Trophoblast cell (in vitro differentiated cells and primary cell): Measurements from ENCODE around the gene COL6A5.

Experiments
- DNase-seq, 2 donors: peaks; one replicate each; pipeline ENCODE4 v3.0.0-alpha.2; 2016
- H2AFZ ChIP-seq: 2 replicates; pipeline ENCODE4 v1.6.1; 2013; ENCODE audit warnings: low read length, moderate library complexity, mild to moderate bottlenecking; ENCODE audit not compliant: insufficient read depth, poor library complexity
- H2AK5ac ChIP-seq: 2 replicates; pipeline ENCODE4 v1.6.1; 2013; ENCODE audit warnings: mild to moderate bottlenecking, low read length
- H2BK120ac ChIP-seq: 2 replicates; pipeline ENCODE4 v1.6.1; 2013; ENCODE audit warnings: low read length, mild to moderate bottlenecking, moderate library complexity; ENCODE audit not compliant: insufficient read depth, poor library complexity
- H2BK12ac ChIP-seq: 2 replicates; pipeline ENCODE4 v1.6.1; 2013; ENCODE audit warnings: mild to moderate bottlenecking, low read length, moderate library complexity
- H2BK5ac ChIP-seq: 2 replicates; pipeline ENCODE4 v1.6.1; 2013; ENCODE audit warnings: low read length, low read depth, moderate library complexity, mild to moderate bottlenecking; ENCODE audit not compliant: poor library complexity
- H3K14ac ChIP-seq: 2 replicates; pipeline ENCODE4 v1.6.1; 2013; ENCODE audit warnings: mild to moderate bottlenecking, low read length
- H3K18ac ChIP-seq: 2 replicates; pipeline ENCODE4 v1.6.1; 2013; ENCODE audit warnings: mild to moderate bottlenecking, low read length
- H3K23ac ChIP-seq: 2 replicates; pipeline ENCODE4 v1.6.1; 2013; ENCODE audit warnings: low read length
- H3K27ac ChIP-seq: 2 replicates; pipeline ENCODE4 v1.5.1; 2013; ENCODE audit warnings: low read depth, mild to moderate bottlenecking, inconsistent platforms, low read length, moderate library complexity
- H3K27me3 ChIP-seq: 2 replicates; pipeline ENCODE4 v1.6.1; 2013; ENCODE audit warnings: inconsistent platforms, mild to moderate bottlenecking, low read length, moderate library complexity; ENCODE audit not compliant: insufficient read depth
- H3K36me3 ChIP-seq, 2 experiments: 1 replicate in 1 of 2; 2 replicates in 1 of 2; pipeline ENCODE4 v1.6.1; 2013; ENCODE audit warnings: low read length in 2 of 2, mild to moderate bottlenecking in 2 of 2, moderate library complexity in 1 of 2; ENCODE audit not compliant: insufficient read depth in 2 of 2, control insufficient read depth in 1 of 2
- H3K4ac ChIP-seq: 2 replicates; pipeline ENCODE4 v1.6.1; 2013; ENCODE audit warnings: low read depth, mild to moderate bottlenecking, low read length, moderate library complexity
- H3K4me1 ChIP-seq, 2 experiments: 1 replicate in 1 of 2; 2 replicates in 1 of 2; pipeline ENCODE4 v1.6.1; 2013; ENCODE audit warnings: low read length in 2 of 2, mild to moderate bottlenecking in 2 of 2, moderate library complexity in 1 of 2; ENCODE audit not compliant: insufficient read depth in 2 of 2, control insufficient read depth in 1 of 2
- H3K4me2 ChIP-seq: 2 replicates; pipeline ENCODE4 v1.6.1; 2013; ENCODE audit warnings: inconsistent platforms, mild to moderate bottlenecking, low read length, moderate library complexity
- H3K4me3 ChIP-seq: 2 replicates; pipeline ENCODE4 v1.5.1; 2013; ENCODE audit warnings: mild to moderate bottlenecking, low read depth, low read length, inconsistent platforms
- H3K79me1 ChIP-seq: one replicate; pipeline ENCODE4 v1.6.1; 2013; ENCODE audit warnings: low read length
- H3K79me2 ChIP-seq: 2 replicates; pipeline ENCODE4 v1.6.1; 2013; ENCODE audit warnings: low read length, mild to moderate bottlenecking; ENCODE audit not compliant: control insufficient read depth, insufficient read depth, poor library complexity
- H3K9ac ChIP-seq: 2 replicates; pipeline ENCODE4 v1.6.1; 2013; ENCODE audit warnings: mild to moderate bottlenecking, low read length
- H3K9me3 ChIP-seq: 2 replicates; pipeline ENCODE4 v1.6.1; 2013; ENCODE audit warnings: low read depth, mild to moderate bottlenecking, control low read depth, inconsistent platforms, low read length; ENCODE audit not compliant: insufficient read depth
- H4K12ac ChIP-seq: 2 replicates; pipeline ENCODE4 v1.6.1; 2013; ENCODE audit warnings: low read depth, mild to moderate bottlenecking, low read length, moderate library complexity
- H4K8ac ChIP-seq: 2 replicates; pipeline ENCODE4 v1.6.1; 2013; ENCODE audit warnings: low read depth, mild to moderate bottlenecking, low read length, moderate library complexity
- H4K91ac ChIP-seq: one replicate; pipeline ENCODE4 v1.6.1; 2013; ENCODE audit warnings: low read depth, mild to moderate bottlenecking, low read length, moderate library complexity
- WGBS: extraction: QIAGEN DNeasy Blood & Tissue Kit; methylation state at CpG from one replicate; pipeline ENCODE4 v1.1.7; 2013; ENCODE audit warnings: missing lambda C conversion rate; ENCODE audit not compliant: insufficient read length, insufficient coverage; ENCODE audit errors: extremely low coverage; 5-methylcytosine and 5-hydroxymethylcytosine counted together

COL6A5 gene

DNA sequence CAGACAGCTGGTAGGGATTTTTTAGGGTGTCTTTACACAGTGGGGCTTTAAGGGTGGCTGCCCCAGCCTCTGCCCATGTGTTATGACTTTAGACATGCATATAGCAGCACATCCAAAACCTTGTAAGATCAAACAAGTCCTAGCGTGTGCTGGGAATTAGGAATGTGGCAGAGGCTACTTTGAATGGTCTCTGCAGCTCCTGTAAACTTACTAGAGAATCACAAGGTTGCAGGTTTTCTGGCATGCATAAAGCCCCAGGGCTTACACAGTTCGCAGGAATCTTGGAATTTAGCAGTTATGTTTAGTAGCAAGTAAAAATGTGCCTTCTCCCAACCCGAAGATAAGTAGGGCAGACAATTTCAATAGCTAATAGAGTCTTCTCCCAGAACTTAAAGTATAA, 124.7 kb downstream of the COL6A5 start:
- peaks cover 4% of the 10 kb centered on the region for H3K79me1 ChIP-seq
- peak overlapping the region; percentile 51 for H2BK120ac ChIP-seq
- no peak overlapping the region for H3K14ac ChIP-seq
- H3K4me2 ChIP-seq: peak overlapping the region; percentile 48
- no peaks in the 10 kb centered on the region for H3K79me2 ChIP-seq
- H3K23ac ChIP-seq: no peak overlapping the region
- H3K4me1 ChIP-seq: peaks cover 0 to 10% of the 10 kb centered on the region in 2 experiments
- H4K91ac ChIP-seq: peak overlapping the region; percentile 55
- H2BK12ac ChIP-seq: peak overlapping the region; percentile 50
- no peak overlapping the region for H3K4ac ChIP-seq
- H4K8ac ChIP-seq: peak overlapping the region; percentile 23
- no peak overlapping the region for H3K4me3 ChIP-seq
- H3K36me3 ChIP-seq: no peaks in the 10 kb centered on the region
- H2BK5ac ChIP-seq: peak overlapping the region; percentile 76
- peak; percentile 79 to 89 for DNase-seq
- H3K9ac ChIP-seq: no peak overlapping the region
- peak overlapping the region; percentile 86 for H3K27ac ChIP-seq
- no CpG with 5 or more reads among the region's 3 CpGs for WGBS
- H3K18ac ChIP-seq: no peak overlapping the region
- H3K9me3 ChIP-seq: peaks cover 1% of the 10 kb centered on the region
- H2AFZ ChIP-seq: no peak overlapping the region
- H2AK5ac ChIP-seq: no peak overlapping the region
- no peak overlapping the region for H4K12ac ChIP-seq
- no peaks in the 10 kb centered on the region for H3K27me3 ChIP-seq

DNA sequence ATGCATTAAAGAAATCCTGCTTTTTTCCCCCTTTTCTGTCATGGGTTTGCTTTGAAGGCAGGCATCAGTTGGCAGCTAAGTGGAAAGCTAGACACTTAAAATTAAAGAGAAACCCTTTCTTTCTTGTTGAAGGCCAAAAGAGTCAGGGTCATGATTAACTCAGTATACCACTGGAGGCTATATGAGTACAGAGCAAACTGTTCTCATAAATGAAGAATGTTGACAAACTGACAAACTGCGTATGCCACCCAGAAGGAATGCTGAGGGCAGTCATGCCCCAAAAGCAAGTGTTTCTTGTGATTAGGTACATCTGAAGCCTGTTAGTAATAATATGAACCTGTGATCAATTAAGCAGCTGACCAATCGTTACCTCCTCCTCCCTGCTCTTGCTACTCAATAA, 127.9 kb downstream of the COL6A5 start:
- H3K9me3 ChIP-seq: peaks cover 1% of the 10 kb centered on the region
- no peaks in the 10 kb centered on the region for H3K79me2 ChIP-seq
- WGBS: no CpG with 5 or more reads among the region's 2 CpGs

DNA sequence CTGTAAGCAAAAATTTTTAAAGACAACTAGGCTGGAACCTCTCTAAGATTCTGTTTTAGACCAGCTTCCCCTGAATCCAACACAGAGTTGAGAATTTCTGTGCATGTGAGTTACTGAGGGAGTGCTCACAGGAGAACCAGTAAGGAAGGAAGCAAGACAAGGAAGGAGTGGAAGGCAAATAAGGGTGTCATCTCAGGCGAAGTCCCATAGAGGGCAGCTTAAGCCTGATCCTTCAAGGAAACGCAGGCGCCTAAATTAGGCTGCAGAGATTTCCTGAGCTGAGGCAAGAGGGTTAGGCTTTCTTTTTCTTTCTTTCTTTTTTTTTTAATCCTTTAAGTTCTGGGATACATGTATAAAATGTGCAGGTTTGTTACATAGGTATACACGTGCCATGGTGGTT, 135.3 kb downstream of the COL6A5 start:
- no CpG with 5 or more reads among the region's 4 CpGs for WGBS
- Histone ChIP-seq H2BK120ac (no peak overlapping the region), H3K4me3 (no peak overlapping the region)

More for the DNA sequence above, 127.9 kb downstream of the COL6A5 start:
- no peak overlapping the region for H3K9ac ChIP-seq
- no peak overlapping the region for H3K4ac ChIP-seq
- no peak overlapping the region for H3K23ac ChIP-seq
- peak; percentile 44 to 66 for DNase-seq
- H2BK5ac ChIP-seq: no peak overlapping the region
- H3K18ac ChIP-seq: no peak overlapping the region
- H2BK12ac ChIP-seq: no peak overlapping the region
- H4K91ac ChIP-seq: no peak overlapping the region
- H2BK120ac ChIP-seq: no peak overlapping the region
- H3K36me3 ChIP-seq: no peaks in the 10 kb centered on the region
- H4K12ac ChIP-seq: no peak overlapping the region
- H3K14ac ChIP-seq: no peak overlapping the region
- no peaks in the 10 kb centered on the region for H3K27me3 ChIP-seq
- no peak overlapping the region for H3K4me3 ChIP-seq
- no peak overlapping the region for H3K27ac ChIP-seq
- peaks cover 4% of the 10 kb centered on the region for H3K79me1 ChIP-seq
- no peak overlapping the region for H3K4me2 ChIP-seq
- no peak overlapping the region for H2AK5ac ChIP-seq
- no peak overlapping the region for H2AFZ ChIP-seq
- peaks cover 0 to 10% of the 10 kb centered on the region in 2 experiments for H3K4me1 ChIP-seq
- no peak overlapping the region for H4K8ac ChIP-seq

DNA sequence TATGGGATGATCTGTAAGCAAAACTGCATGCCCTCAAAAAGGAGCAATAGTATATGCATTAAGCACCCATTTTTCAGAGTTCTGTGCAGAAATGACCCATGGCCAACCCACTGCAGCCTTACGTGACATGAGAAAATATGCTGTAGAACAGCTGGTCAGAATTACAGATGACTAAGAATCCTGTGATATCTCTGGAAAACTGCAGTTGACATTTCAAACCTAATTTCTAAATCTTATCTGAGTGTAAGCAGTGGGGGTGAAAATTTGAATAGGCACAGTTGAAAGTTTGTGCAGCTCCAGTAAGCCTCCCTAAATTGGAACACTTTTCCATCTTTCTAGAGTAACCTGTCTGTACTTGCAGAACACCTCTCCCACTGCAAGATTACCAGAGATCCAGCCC, 142.8 kb downstream of the COL6A5 start:
- H3K4ac ChIP-seq: no peak overlapping the region
- no peaks in the 10 kb centered on the region for H3K36me3 ChIP-seq
- no peak overlapping the region for H4K8ac ChIP-seq
- H3K9ac ChIP-seq: no peak overlapping the region
- no peak overlapping the region for H3K27ac ChIP-seq
- no peak overlapping the region for H3K23ac ChIP-seq
- H3K79me1 ChIP-seq: peaks cover 5% of the 10 kb centered on the region
- no peak overlapping the region for H3K4me3 ChIP-seq
- no peak overlapping the region for H2BK5ac ChIP-seq
- H3K4me2 ChIP-seq: no peak overlapping the region
- H3K79me2 ChIP-seq: peaks cover 1% of the 10 kb centered on the region
- H2AFZ ChIP-seq: no peak overlapping the region
- no peaks in the 10 kb centered on the region for H3K27me3 ChIP-seq
- no peak overlapping the region for H3K14ac ChIP-seq
- H3K4me1 ChIP-seq: peaks cover 12% of the 10 kb centered on the region in 2 experiments
- no peak overlapping the region for H2BK120ac ChIP-seq
- no peak overlapping the region for H3K18ac ChIP-seq
- WGBS: no CpG with 5 or more reads among the region's 1 CpG
- no peak overlapping the region for H4K91ac ChIP-seq
- no peak overlapping the region for H4K12ac ChIP-seq
- H2AK5ac ChIP-seq: no peak overlapping the region
- no peak overlapping the region for H2BK12ac ChIP-seq
- DNase-seq: peak in 1 of 2 donors; percentile 75
- H3K9me3 ChIP-seq: no peaks in the 10 kb centered on the region

More for the DNA sequence above, 135.3 kb downstream of the COL6A5 start:
- no peaks in the 10 kb centered on the region for H3K36me3 ChIP-seq
- H3K4me2 ChIP-seq: no peak overlapping the region
- H3K4me1 ChIP-seq: no peaks in the 10 kb centered on the region
- no peak overlapping the region for H2BK5ac ChIP-seq
- H4K8ac ChIP-seq: no peak overlapping the region
- no peak overlapping the region for H3K18ac ChIP-seq
- no peak overlapping the region for H3K27ac ChIP-seq
- H4K91ac ChIP-seq: no peak overlapping the region
- no peak overlapping the region for H4K12ac ChIP-seq
- no peak overlapping the region for H3K23ac ChIP-seq
- H3K79me2 ChIP-seq: no peaks in the 10 kb centered on the region
- H3K9ac ChIP-seq: no peak overlapping the region
- no peaks in the 10 kb centered on the region for H3K9me3 ChIP-seq
- H2AK5ac ChIP-seq: no peak overlapping the region
- H2BK12ac ChIP-seq: no peak overlapping the region
- H3K14ac ChIP-seq: no peak overlapping the region
- H2AFZ ChIP-seq: no peak overlapping the region
- H3K79me1 ChIP-seq: no peaks in the 10 kb centered on the region
- peak; percentile 28 to 74 for DNase-seq
- H3K4ac ChIP-seq: no peak overlapping the region
- no peaks in the 10 kb centered on the region for H3K27me3 ChIP-seq
